Measurements from ENCODE around the gene OASL. TPM values are rescaled to one million over a fixed set of nuclear protein-coding genes. Genes with fewer than 3 reads are reported as not detected.
"Not testable (repeated sequence)": the region's sequence is repeated elsewhere in the genome, so short reads cannot be mapped to it uniquely, and the experiment has no call there.

The OASL gene
- total RNA-seq = 0.08 TPM
- long read RNA-seq = 0 reads

GRCh38 chr12:121038861-121039668, at the start of gene OASL:
Gene OASL, minus strand, starts transcription at chr12:121039246. Its CDS starts 275 bp downstream, at chr12:121038971.
- no peak for DNase-seq (ENCODE audit: missing footprints)
- ATAC-seq = peak; percentile 37
- intact Hi-C loops (cut with DNase I) = no loop called here

GRCh38 chr12:121088195-121088585, 49.1 kb upstream of the OASL start:
- ATAC-seq (no peak), DNase-seq (ENCODE audit: missing footprints) (no peak)
- intact Hi-C loops (cut with DNase I) = no loop called here

- no peak for DNase-seq (ENCODE audit: missing footprints)
- ATAC-seq = no peak
- intact Hi-C loops (cut with DNase I) = no loop called here
Measured at GRCh38 chr12:121087467-121088194, 48.6 kb upstream of the OASL start.

GRCh38 chr12:121086781-121087295, 47.8 kb upstream of the OASL start:
- ATAC-seq = no peak
- DNase-seq (ENCODE audit: missing footprints) = no peak
- intact Hi-C loops (cut with DNase I) = no loop called here

- intact Hi-C loops (cut with DNase I) = no loop called here
- no peak for ATAC-seq
- DNase-seq (ENCODE audit: missing footprints) = no peak
Measured at GRCh38 chr12:121085506-121086353, 46.7 kb upstream of the OASL start.

- no peak for ATAC-seq
- no peak for DNase-seq (ENCODE audit: missing footprints)
- intact Hi-C loops (cut with DNase I) = no loop called here
Measured at GRCh38 chr12:121085069-121085468, 46.0 kb upstream of the OASL start.

GRCh38 chr12:121084229-121084628, 45.2 kb upstream of the OASL start:
- intact Hi-C loops (cut with DNase I) = no loop called here
- DNase-seq (ENCODE audit: missing footprints) (no peak), ATAC-seq (no peak)

GRCh38 chr12:121080909-121081308, 41.9 kb upstream of the OASL start:
- DNase-seq (ENCODE audit: missing footprints) (no peak), ATAC-seq (no peak)
- intact Hi-C loops (cut with DNase I) = no loop called here

GRCh38 chr12:121079736-121080272, 40.8 kb upstream of the OASL start:
- DNase-seq (ENCODE audit: missing footprints) (no peak), ATAC-seq (no peak)
- intact Hi-C loops (cut with DNase I) = no loop called here

- DNase-seq (ENCODE audit: missing footprints); ATAC-seq; intact Hi-C loops (cut with DNase I): not testable (repeated sequence)
Measured at GRCh38 chr12:121077440-121077839, 38.4 kb upstream of the OASL start.

- DNase-seq (ENCODE audit: missing footprints); ATAC-seq; intact Hi-C loops (cut with DNase I): not testable (repeated sequence)
Measured at GRCh38 chr12:121075911-121076310, 36.9 kb upstream of the OASL start.

GRCh38 chr12:121072147-121072546, 33.1 kb upstream of the OASL start:
- no peak for DNase-seq (ENCODE audit: missing footprints)
- ATAC-seq = no peak
- intact Hi-C loops (cut with DNase I) = no loop called here

- intact Hi-C loops (cut with DNase I) = no loop called here
- ATAC-seq (no peak), DNase-seq (ENCODE audit: missing footprints) (no peak)
Measured at GRCh38 chr12:121069206-121069605, 30.2 kb upstream of the OASL start.

GRCh38 chr12:121065345-121065744, 26.3 kb upstream of the OASL start:
- intact Hi-C loops (cut with DNase I) = no loop called here

GRCh38 chr12:121064586-121064985, 25.5 kb upstream of the OASL start:
- intact Hi-C loops (cut with DNase I) = loop anchor here (5.0 kb wide), 1 partner anchor 33 kb away; no protein-coding TSS in a partner anchor
- not testable (repeated sequence) for ATAC-seq; DNase-seq (ENCODE audit: missing footprints)

More at GRCh38 chr12:121065345-121065744, 26.3 kb upstream of the OASL start:
- ATAC-seq (no peak), DNase-seq (ENCODE audit: missing footprints) (no peak)

- DNase-seq (ENCODE audit: missing footprints) = no peak
- ATAC-seq = no peak
- intact Hi-C loops (cut with DNase I) = loop anchor here (5.0 kb wide), 1 partner anchor 33 kb away; no protein-coding TSS in a partner anchor
Measured at GRCh38 chr12:121064116-121064515, 25.1 kb upstream of the OASL start.

- no peak for DNase-seq (ENCODE audit: missing footprints)
- intact Hi-C loops (cut with DNase I) = loop anchor here (5.0 kb wide), 1 partner anchor 35 kb away; no protein-coding TSS in a partner anchor
Measured at GRCh38 chr12:121062391-121063045, 23.5 kb upstream of the OASL start.

GRCh38 chr12:121061831-121062230, 22.8 kb upstream of the OASL start:
- intact Hi-C loops (cut with DNase I) = loop anchor here (5.0 kb wide), 1 partner anchor 35 kb away; no protein-coding TSS in a partner anchor

More at GRCh38 chr12:121062391-121063045, 23.5 kb upstream of the OASL start:
- ATAC-seq = no peak

More at GRCh38 chr12:121061831-121062230, 22.8 kb upstream of the OASL start:
- no peak for DNase-seq (ENCODE audit: missing footprints)
- ATAC-seq = no peak

All from Right ventricle myocardium inferior (tissue), 1 donor.